Mucosa of gallbladder (tissue), 1 donor: ENCODE results near the gene WDR35. TPM values are rescaled to one million over a fixed set of nuclear protein-coding genes. Genes with fewer than 3 reads are reported as not detected.
A peak's percentile ranks its signal among the peaks of the same experiment; 100 is the strongest.

Experiments used
- DNase-seq: peaks from one replicate; pipeline ENCODE4 v3.0.0-alpha.2; 2020; ENCODE audit warnings: low spot score
- total RNA-seq: library from RNA; stranded (reverse); gene quantifications from one replicate; pipeline ENCODE4 v1.2.1, GENCODE V29; 2021
- donor health status: DM: no; HTN: no; CAD: no.

Gene WDR35
- total RNA-seq, 1 donor from 2014 or later, result 10.7 TPM

DNA sequence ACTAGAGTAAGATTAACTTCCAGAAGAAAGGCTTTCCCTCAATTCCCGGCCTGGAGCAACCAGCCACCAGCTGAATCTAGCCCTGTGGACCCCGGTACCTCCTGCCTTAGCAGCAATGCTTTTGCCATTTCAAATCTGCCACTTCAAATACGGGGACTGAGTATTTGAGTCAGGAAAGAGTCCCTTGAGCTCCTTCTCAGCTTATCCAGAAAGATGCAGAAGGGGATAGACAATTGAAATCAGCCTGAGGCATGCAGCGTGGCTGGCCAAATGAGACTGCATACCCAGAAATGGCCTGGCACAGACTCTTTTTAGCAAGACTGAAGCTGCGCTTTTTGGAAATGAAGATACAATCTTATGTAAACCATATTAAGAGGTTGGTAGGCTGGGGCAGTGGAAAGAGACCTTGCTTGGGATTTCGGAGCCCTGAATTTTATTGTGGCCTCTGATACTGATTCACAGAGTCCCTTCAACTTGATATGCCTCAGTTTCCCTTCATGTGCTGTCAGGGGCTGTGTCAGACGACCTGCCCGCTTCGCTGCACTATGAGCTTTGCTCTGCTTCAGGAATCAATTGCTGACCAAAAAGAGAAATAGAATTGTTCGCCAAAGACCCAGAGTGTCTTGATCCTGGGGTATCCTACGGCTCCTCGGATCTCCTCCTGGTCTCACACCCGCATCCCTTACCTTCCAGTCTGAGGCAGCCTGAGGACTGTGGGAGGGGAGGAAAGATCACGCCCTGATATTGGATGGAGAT lies 21.5 kb upstream of the WDR35 start:
- DNase-seq, result no peak

DNA sequence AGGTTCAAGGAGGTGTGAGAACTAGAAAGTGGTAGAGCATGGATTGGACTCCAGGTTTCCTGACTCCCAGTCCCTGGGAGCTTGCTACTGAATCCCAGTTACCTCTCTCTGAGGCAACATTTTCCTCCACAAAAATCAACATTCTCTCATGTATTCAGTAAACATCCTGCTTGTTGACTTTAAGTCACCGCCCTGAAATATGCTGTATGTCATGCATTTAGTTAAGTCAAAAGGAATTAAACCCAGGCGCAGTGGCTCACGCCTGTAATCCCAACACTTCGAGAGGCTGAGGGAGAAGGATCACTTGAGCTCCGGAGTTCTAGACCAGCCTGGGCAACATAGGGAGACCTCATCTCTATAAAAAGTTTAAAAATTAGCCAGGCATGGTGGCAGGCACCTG lies 18.8 kb upstream of the WDR35 start:
- no peak for DNase-seq

DNA sequence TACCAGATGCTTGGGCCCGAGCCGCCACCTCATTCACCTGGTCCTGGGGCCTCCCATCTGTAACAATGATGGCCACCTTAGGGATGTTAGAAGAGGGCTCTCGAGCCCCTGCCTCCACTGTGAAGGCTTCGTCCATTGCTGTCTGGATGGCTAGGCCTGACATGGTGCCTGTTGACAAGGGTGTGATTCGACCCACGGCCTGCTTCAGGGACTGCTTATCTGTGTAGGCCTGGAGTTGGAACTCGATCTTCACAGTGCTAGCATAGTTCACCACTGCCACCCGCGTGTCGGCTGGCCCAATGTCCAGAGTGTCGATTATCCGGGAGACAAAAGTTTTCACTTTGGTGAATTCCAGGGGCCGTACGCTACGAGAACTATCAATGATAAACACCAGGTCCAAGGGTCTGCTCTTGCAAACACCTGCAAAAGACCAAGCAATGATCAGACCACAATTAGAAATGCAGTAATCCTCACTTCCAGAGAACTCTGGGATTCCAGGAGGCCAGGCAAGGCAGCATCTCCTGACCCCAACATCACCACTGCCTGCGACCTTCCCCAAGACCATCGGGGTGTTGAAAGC lies 16.1 kb upstream of the WDR35 start:
- no peak for DNase-seq

DNA sequence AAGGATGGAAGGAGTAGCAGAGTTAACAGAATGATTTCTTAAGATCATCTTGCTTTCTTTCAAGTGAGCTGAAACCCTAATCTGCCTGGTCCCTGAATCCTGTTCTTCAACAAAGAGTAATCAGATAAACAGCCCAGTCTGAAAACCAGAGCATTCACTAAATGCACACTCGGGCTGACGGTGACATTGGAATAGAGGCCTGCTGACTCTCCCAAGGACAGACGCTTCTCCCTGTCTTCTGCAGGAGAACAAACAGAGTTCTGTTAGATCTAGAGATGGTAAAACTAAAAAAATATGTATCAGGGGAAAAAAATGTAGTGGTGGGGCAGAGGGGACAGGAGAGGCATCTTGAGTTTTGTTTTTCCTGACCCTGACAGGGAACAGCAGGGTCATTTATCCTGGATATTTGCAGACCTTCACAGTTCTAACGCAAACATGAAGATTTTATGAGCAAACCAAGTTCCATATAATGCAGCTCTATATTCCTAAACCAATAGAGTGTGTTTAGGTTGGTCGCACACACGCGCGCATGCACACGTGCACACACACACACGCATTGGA lies 15.2 kb upstream of the WDR35 start:
- no peak for DNase-seq

DNA sequence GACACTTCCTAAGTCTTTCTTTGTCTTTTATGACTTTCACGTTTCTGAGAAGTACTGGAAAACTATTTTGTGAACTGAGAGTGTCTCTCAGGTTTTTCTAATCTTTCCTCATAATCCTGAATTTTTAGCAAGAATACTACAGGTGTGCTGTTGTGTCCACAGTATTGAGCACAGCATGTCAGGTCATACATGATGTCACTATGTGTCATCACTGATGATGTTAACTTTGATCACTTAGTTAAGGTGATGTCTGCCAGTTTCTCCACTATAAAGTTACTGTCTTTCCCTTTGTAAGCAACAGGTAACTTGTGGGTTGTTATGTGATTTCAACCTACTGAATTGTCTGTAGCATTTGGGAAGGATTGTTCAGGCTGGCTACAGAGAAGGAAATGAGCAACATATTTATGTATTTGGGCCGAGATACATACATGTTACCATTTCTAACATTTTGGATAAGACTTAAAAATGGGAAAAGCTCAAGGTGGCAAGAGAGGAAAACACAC lies 11.5 kb upstream of the WDR35 start:
- DNase-seq, result no peak

DNA sequence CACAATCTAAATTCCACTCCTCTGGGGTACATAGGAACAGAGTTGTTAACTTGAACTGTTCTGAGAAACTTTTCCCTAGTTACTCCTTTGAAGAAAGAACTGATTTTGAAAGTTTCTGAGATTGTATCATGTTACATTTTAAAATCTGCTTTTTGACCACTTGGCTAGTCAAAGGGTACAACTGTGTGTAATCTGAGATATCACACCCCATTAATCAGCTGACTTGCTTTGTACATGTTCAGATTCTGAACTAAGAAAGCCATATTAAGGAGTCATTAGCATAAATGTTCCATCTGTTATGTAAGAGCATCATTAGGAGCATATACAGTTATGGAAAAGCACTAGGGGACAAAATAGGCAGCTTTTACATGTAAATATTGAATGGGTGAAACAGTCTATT lies 3.8 kb upstream of the WDR35 start:
- DNase-seq, result no peak

DNA sequence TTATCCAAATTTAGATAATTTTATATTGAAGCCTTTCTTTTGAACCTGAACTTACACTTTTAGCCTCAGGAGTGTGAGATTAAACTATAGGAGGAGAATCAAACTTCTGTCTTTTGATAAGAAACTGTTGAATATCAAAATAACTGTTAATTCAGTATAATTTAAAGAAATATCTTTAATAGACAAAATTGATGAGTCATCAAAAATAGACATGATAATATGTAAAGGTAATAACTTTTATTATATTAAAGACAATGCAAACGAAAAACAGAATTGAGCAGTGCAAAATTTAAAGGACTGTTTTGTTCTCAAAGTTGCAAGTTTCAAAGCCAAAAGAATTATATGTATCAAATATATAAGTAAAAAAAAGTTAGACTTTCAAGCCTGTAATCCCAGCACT lies 2.0 kb upstream of the WDR35 start:
- no peak for DNase-seq

DNA sequence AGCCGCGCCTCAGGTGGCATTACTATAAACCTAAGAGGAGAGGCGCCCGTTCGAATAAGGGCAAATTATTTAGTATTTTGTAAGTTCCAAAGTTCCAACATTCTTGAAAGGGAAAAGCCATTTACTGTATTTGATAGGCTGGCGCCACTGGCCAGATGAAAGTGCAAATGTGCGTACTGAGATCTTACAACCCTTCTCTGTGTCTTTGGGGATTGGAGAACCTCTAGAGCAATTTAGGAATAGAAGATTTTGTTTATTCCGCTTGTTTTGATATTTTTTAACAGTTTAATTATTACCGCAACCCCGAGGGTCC lies 467 bp upstream of the WDR35 start:
- DNase-seq, result no peak

DNA sequence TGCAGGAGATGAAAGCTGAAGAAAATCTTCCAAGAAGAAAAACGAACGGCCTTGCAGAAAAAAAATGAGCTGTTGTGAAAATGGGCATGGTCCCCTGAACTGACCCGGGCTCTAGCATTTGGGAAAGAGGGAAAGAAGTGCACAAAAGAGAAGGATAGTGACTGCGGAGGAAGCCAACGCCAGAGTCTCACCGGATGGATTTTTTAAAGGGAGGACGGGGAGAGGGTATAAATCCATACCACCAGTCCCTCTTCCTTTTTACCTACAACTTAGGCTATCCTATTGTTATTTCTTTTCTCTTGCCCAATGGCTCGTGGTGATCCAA lies 601 bp downstream of the WDR35 start:
- no peak for DNase-seq

DNA sequence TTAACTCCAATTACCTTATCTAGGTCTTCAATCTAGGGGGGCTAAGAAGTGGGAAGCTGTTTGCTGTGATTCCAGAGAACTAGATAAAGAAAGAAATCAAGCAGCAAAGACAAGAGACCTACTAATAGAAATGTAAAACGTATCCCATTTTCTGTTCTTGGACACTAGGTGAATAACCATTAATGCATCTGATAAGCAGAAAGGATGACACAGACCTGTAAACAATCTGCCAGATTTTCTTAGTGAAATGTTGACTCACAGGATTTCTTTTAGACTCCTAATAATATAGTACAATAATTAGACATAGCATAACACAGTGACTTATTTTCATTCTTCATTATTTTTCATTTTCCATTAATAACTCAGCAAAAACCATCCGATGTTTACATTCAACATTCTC lies 1.3 kb downstream of the WDR35 start:
- no peak for DNase-seq

DNA sequence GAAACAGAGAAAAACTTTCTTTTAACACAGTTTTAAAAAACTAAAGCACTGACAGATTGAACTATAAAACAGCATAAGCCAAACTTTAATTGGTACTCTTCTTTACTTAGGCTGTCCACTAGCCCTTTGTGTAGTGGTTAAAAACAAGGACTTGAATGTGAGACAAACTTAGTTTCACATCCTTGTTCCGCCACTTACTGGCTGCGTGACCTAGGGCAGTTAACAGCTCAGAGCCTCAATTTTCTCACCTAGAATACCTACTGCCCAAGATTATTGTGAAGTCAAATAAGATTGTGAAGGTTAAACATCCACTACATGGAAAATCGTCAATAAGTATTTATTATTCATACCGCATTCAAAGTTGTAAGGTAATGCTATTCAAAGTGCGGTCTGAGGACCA lies 2.0 kb downstream of the WDR35 start:
- DNase-seq, result no peak

DNA sequence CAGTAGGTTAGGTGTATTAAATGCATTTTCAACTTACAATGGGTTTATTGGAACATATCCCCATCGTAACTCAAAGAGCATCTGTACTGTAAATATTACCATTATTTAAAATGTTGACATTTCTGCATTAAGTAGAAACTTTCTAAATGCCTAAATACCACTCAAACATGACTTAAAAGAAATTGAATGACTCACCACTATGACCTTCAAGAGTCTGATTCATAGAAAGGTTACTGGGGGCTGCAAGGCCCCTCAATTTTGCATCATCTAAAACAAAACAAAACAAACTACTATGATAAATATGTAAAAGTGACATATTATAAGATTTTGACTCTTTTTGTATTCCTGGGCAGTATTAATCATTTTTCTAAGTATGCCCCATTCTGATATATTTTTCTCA lies 7.6 kb downstream of the WDR35 start:
- DNase-seq, result no peak

DNA sequence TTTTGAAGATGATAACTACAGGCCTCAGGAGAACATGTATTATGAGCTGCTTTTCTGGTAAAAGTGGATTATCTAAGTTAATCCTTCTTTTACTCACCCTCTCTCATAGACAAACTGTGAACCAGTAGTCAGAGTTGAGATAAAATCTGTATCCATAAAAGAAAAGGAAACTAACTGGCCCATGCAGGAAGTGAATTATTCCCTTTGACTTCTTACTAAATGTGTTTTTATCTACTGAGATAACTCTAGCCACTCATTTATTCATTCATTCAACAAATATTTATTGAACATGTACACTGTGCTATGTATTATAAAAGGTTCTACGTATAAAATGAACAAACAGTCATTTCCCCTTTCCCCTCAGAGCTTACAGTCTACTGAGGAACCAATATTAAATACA lies 10.0 kb downstream of the WDR35 start:
- no peak for DNase-seq

DNA sequence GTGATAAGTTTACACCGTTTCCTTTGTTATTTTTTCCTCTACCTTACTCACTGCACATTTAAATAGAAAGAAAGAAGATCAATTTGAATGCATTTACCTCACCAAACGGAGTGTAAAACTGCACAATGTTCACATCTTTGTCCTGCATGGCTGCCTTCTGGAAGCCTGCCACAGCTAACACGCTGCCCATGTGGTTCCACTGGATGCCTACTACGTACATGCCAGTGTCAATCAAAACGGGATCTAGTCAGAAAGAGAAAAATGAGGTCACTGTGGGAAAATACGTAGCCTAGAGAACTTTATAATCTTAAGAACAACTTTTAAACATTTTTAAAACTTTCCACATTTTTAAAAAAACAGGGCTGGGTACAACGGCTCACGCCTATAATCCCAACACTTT lies 16.4 kb downstream of the WDR35 start:
- no peak for DNase-seq

DNA sequence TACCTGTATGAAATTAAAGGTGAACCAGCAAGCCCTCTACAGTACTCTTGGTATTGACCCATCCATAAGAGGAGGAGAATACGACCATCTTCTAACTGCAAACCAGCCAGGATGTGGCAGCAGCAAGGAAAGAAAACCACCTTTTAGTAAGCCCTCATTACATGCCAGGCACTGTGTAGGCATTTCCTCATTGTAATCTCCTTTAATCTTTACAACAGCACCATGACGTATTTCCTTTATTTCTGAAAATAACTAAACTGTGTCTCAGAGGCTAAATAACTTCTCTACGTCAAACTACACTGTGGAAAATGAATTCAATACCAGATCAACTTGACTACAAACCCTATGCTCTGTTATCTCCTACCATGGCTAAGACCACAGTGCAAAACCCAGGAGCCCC lies 18.2 kb downstream of the WDR35 start:
- DNase-seq, result no peak

DNA sequence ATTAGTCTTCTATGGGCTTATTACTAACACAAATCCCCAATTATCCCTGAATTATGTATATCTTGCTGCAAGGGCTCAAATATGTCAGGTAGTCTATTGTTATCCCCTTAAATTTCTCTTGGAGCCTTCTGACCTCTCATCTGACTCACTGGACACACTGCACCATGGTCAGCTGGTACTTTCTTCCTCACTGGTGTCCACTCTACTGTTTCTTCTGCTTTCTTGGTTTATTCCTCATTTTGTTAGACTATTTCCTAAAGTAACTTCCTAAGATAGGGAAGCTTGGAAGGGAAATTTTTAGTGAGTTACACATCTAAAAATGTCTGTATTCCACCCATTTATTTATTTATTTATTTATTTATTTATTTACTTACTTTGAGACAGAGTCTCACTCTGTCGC lies 26.5 kb downstream of the WDR35 start:
- DNase-seq, result no peak

DNA sequence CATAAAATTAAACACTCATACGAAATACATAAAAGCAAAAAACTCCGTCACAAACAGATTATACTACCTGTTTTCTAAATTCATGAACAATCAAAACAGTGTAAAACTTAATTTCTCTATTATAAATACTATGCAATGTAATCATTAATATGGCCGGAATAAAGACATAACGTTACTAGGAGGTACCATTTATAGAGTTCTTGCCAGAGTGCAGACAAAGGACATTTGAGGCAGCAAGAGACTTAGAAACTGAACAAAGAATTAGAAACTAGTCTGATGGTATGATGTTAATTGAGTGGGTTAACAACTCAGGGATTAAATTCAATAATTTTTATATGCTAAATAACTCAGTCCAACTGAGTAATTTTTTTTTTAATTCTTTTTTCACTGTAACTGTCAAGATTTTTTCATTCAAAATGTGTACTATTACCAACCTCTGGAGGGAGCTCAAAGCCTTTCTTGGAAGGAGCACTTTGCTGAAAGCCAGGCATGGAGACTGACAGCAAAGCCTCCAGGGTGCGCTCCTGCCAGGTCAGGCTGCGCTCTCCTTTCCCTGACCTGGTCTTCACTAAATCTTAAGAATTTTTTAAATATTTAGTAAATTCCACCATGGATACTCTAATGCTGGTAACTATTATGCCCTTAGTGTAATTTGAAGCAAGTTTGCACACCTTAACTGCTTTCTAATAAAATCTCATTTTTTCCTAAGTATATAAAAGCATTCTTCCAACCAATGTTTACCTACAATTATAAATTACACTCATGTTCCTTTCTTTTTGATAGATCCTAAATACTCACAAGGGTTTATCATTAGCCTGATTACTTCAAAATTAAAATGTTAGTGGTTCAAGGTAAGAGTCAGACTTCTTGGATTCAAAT lies 34.1 kb downstream of the WDR35 start:
- peak; percentile 23 for DNase-seq

DNA sequence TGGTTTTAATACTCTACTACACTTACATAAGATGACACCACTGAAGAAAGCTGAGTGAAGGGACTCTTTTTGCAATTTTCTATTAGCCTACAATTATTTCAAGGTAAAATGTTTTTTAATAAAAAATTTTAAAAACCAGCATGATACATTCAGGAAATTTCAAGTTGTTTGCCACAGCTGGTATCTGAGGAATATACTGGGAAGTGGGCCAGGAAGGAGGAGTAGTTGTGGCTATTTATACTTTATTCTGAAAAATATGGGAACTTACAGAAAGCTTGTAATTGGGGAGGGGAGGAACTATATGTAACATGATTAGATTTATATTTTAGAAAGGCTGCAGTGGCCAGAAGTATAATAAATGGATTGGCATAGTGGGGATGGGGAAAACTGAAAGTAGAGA lies 40.8 kb downstream of the WDR35 start:
- DNase-seq, result no peak

DNA sequence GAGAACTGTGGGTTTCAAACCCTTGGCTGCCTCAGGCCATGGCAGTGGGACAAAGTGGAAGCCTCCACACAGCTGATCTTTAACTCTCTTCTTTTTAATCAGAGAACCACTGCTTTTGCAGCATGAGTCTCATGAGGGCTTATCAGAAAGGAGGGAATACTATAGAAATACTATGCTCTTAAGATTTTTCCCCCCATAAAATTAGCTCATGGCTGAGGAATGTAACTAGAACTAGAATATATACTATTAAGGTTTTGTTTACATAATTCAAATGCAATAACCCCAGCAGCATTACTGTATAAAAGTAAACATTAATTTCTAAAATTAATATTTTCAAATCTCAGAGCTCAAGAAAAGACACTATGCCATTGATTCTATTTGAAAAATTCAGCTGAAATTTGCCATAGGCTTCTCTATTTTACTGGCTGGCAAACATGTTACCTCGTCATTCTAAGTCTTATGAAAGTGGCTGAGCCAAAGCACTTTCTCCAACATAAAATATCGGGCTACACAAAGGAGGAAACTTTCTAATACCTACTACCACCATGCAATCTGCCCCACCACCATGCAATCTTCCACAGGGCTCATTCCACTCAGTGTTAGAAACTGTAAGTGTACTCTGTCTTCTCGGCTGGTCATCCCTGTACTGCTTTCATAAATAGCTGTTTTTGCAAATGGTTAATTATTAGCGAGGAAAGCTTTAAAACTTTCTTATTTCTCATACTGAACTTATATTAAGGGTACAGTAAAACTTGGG lies 42.5 kb downstream of the WDR35 start:
- no peak for DNase-seq

DNA sequence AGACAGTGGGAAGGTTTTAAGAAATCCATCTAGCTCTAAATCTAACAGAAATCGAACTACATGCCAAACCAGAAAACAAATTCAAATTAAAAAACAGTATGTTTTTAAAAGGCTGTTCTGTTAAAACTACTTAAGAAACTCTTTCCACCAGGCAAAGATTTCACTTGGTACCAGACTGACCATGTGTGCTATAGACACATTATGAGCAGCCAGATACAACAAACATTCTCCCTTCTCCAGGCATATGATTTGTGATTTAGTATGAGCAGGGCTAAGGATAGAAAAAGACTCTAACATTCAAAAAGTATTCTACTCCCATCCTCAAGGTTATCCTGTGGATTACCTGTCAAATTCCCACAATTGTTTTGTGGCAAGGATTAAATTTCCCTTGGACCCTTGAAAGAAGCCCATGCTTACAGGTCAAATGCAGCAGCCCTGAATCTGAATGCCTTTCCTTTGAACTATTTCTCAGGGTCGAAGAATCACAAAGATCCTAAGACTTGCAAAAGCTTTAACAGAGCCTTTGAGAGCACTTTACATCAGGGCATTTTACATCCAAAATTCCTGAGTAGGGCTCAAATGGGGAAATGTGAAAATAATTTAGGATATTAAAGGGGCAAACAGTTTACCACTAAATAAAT lies 45.6 kb downstream of the WDR35 start:
- no peak for DNase-seq

DNA sequence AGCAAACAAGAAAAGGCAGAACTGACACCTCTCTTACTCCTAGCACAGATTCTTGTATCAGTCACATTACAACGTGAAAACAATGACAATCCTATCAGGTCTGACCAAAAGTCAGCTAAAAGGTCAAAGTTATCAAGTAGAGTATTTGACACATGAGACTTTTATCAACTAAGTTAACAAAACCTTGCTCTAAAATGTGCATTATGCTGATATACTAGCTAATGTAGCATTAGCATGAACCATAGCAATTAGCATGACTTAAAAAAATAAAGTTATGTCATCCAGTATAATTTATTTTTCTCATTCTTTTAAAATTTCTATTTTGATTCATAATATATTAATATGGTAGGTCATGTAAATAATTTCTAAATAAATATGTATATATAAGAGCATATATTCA lies 46.7 kb downstream of the WDR35 start:
- DNase-seq, result no peak

DNA sequence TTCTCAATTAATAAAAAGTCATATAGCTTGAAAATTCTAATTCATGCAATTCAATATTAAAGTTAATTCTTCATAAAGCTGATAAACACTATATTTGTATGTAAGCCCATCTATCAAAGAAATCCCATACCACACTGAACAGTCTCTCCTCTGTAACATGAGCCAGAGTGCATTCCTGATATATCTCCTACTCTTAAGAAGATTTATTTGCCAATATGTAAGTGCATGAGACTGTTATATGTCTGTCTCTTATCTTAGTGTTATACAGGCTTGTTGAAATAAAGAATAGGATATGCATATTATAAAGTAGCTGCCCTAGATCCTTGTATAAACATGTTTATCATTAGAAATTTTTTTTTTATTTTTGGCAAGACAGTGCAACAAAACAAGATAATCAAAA lies 47.7 kb downstream of the WDR35 start:
- DNase-seq, result no peak
